Ishikawa (cell line): ENCODE measurements around the gene PPA1.

ENCODE experiments used
- CEBPB ChIP-seq: IDR thresholded peaks from 2 replicates; pipeline ENCODE4 v1.6.1; 2012
- CREB1 ChIP-seq: IDR thresholded peaks from 2 replicates; pipeline ENCODE4 v1.6.1; 2012; ENCODE audit warnings: low read depth
- EGR1 ChIP-seq: IDR thresholded peaks from 2 replicates; pipeline ENCODE4 v1.6.1; 2012
- EP300 ChIP-seq: IDR thresholded peaks from 2 replicates; pipeline ENCODE4 v1.6.1; 2012; ENCODE audit warnings: borderline replicate concordance
- FOXM1 ChIP-seq: IDR thresholded peaks from 2 replicates; pipeline ENCODE4 v1.6.1; 2012; ENCODE audit warnings: low read depth, borderline replicate concordance
- NFIC ChIP-seq: IDR thresholded peaks from 2 replicates; pipeline ENCODE4 v1.6.1; 2012
- RAD21 ChIP-seq: IDR thresholded peaks from 2 replicates; pipeline ENCODE4 v1.6.1; 2012; ENCODE audit warnings: low read depth
- TAF1 ChIP-seq: IDR thresholded peaks from 2 replicates; pipeline ENCODE4 v1.6.1; 2012; ENCODE audit warnings: low read depth, mild to moderate bottlenecking
- TCF12 ChIP-seq: IDR thresholded peaks from 2 replicates; pipeline ENCODE4 v1.6.1; 2012; ENCODE audit warnings: low read depth
- TEAD4 ChIP-seq: IDR thresholded peaks from 2 replicates; pipeline ENCODE4 v1.6.1; 2012
- YY1 ChIP-seq: IDR thresholded peaks from 2 replicates; pipeline ENCODE4 v1.6.1; 2012; ENCODE audit warnings: low read depth
- ZBTB7A ChIP-seq: IDR thresholded peaks from 2 replicates; pipeline ENCODE4 v1.6.1; 2012; ENCODE audit warnings: low read depth
- TF ChIP-seq, protein P1 (sequence below): IDR thresholded peaks from 2 replicates; pipeline ENCODE4 v1.6.1; 2012
- TF ChIP-seq, protein P2 (sequence below): IDR thresholded peaks from 2 replicates; pipeline ENCODE4 v1.6.1; 2012; ENCODE audit warnings: low read depth, mild to moderate bottlenecking

DNA sequence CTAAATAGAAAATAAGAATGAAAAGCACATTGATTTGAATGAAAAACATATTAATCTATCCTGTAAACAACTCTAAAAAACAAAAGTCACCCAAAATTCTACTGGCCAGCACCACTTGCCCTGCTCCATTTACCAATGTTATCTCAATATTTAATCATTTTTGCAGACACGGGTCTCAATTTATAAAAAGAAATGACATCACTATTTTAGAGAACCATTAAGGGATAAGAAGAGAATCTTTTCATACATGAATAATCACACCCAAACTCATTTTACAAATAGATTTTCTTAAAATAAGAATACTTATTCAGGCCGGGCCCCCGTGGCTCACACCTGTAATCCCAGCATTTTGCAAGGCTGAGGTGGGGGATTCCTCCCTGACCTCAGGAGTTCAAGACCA is 66.8 kb downstream of the PPA1 start:
- TF ChIP-seq, protein P1, sequence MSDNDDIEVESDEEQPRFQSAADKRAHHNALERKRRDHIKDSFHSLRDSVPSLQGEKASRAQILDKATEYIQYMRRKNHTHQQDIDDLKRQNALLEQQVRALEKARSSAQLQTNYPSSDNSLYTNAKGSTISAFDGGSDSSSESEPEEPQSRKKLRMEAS: no peak
- TF ChIP-seq EP300: no peak
- TF ChIP-seq CEBPB: no peak
- no peak for TF ChIP-seq RAD21
- no peak for TF ChIP-seq YY1
- TF ChIP-seq TAF1: no peak
- TF ChIP-seq, protein P2, sequence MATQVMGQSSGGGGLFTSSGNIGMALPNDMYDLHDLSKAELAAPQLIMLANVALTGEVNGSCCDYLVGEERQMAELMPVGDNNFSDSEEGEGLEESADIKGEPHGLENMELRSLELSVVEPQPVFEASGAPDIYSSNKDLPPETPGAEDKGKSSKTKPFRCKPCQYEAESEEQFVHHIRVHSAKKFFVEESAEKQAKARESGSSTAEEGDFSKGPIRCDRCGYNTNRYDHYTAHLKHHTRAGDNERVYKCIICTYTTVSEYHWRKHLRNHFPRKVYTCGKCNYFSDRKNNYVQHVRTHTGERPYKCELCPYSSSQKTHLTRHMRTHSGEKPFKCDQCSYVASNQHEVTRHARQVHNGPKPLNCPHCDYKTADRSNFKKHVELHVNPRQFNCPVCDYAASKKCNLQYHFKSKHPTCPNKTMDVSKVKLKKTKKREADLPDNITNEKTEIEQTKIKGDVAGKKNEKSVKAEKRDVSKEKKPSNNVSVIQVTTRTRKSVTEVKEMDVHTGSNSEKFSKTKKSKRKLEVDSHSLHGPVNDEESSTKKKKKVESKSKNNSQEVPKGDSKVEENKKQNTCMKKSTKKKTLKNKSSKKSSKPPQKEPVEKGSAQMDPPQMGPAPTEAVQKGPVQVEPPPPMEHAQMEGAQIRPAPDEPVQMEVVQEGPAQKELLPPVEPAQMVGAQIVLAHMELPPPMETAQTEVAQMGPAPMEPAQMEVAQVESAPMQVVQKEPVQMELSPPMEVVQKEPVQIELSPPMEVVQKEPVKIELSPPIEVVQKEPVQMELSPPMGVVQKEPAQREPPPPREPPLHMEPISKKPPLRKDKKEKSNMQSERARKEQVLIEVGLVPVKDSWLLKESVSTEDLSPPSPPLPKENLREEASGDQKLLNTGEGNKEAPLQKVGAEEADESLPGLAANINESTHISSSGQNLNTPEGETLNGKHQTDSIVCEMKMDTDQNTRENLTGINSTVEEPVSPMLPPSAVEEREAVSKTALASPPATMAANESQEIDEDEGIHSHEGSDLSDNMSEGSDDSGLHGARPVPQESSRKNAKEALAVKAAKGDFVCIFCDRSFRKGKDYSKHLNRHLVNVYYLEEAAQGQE: no peak
- TF ChIP-seq CREB1: no peak
- no peak for TF ChIP-seq EGR1
- no peak for TF ChIP-seq TEAD4
- TF ChIP-seq TCF12: no peak
- no peak for TF ChIP-seq ZBTB7A
- TF ChIP-seq NFIC: no peak
- no peak for TF ChIP-seq FOXM1
